GM04504 (cell line): ENCODE data around the gene CAPZB.

Source experiments
- DNase-seq: peaks from one replicate; pipeline ENCODE4 v3.0.0-alpha.2; 2012; ENCODE audit warnings: low read depth

Gene CAPZB

GRCh38 chr1:19385221-19385620 lies 100.1 kb downstream of the CAPZB start:
- no peak for DNase-seq

- no peak for DNase-seq
Measured at GRCh38 chr1:19384772-19385187, 100.6 kb downstream of the CAPZB start.

GRCh38 chr1:19384113-19384512 lies 101.2 kb downstream of the CAPZB start:
- no peak for DNase-seq

DNA sequence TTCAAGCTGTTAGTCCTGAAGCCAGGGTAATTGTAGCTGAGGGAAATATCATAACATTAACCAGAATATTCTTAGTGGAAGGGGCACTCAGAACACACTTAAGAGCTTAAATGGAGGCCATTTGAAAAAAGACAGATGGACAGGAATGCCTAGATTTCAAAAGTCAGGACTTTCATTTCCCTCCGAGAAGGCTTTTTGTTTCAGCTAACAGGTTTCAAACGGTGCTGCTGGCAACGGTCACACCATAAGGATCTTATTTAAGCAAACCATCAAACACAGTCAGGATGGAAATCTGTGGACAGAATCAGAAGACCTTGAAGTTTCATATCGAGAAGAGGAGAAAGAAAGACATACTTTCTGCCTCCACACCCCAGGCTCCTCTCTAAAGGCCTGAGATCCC lies 103.1 kb downstream of the CAPZB start:
- no peak for DNase-seq

GRCh38 chr1:19381261-19381660 lies 104.1 kb downstream of the CAPZB start:
- DNase-seq, result no peak

DNA sequence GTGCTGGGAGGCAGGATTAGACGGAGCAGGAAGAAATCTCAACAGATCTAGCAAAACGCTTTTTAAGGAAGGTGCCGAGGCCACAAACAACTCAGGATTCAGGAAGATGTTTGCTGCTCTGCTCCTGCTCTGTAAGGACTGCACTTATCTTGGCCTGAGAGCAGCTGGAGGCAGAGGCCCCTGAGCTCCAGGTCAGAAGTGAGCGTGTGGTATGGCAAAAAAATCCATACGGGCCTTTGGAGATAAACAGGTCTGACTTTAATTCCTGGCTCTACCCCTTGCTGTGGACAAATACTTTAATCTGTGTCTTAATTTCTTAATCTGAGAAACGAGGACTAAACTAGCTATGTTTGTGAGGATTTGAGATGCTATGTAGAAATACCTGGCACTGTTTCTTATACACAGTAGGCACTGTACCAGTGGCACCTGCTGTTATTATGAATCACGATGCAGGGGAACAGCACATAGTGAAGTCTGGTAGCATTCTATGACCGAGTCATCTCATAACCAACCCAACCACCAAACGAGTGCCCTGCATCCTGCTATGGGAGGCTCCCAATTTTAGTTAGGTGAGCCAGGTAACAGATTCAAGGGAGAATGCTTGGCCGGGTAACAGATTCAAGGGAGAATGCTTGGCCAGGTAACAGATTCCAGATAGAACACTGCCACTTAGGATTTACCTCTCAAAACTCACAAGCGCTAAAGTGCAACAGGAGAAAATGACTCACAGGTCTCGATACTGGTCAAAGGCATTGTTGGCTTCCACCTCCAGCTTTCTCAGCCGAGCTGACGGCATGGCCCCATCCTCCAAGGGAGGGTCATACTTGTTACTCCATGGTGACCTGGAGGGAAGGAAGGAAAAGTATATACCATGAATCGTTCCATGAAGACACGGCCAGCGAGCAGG lies 107.3 kb downstream of the CAPZB start:
- DNase-seq, result no peak

- DNase-seq, result no peak
Measured at GRCh38 chr1:19376428-19377372, 108.6 kb downstream of the CAPZB start.

- no peak for DNase-seq
Measured at GRCh38 chr1:19375631-19376400, 109.5 kb downstream of the CAPZB start.

- no peak for DNase-seq
Measured at GRCh38 chr1:19374926-19375325, 110.4 kb downstream of the CAPZB start.

GRCh38 chr1:19374083-19374801 lies 111.1 kb downstream of the CAPZB start:
- DNase-seq, result no peak

GRCh38 chr1:19373211-19374082 lies 111.9 kb downstream of the CAPZB start:
- peak; percentile 58 for DNase-seq

DNA sequence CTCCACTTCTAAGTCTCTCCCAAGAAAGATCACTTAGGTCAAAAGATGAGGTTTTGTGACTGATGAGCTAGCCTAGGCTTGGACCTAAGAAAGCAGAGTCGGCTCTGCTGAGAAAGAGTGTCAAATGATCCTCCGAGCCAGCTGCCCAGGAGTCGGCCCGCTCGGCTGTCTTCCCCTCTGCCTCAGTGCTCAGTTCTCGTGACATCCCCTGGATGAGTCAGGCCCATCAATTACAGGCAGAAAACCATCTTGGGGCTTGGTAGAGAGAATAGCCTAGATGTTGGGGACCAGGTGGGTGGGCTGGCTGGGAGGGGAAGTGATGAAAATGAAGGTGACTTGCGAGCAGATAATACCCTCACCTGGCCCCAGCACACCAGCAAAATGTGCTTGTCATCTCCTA lies 112.7 kb downstream of the CAPZB start:
- peak; percentile 68 for DNase-seq

- no peak for DNase-seq
Measured at GRCh38 chr1:19372136-19372514, 113.2 kb downstream of the CAPZB start.

GRCh38 chr1:19371226-19372135 lies 113.9 kb downstream of the CAPZB start:
- no peak for DNase-seq

- DNase-seq, result no peak
Measured at GRCh38 chr1:19370453-19371170, 114.7 kb downstream of the CAPZB start.

- no peak for DNase-seq
Measured at GRCh38 chr1:19369396-19370090, 115.8 kb downstream of the CAPZB start.

- no peak for DNase-seq
Measured at GRCh38 chr1:19368964-19369363, 116.4 kb downstream of the CAPZB start.

DNA sequence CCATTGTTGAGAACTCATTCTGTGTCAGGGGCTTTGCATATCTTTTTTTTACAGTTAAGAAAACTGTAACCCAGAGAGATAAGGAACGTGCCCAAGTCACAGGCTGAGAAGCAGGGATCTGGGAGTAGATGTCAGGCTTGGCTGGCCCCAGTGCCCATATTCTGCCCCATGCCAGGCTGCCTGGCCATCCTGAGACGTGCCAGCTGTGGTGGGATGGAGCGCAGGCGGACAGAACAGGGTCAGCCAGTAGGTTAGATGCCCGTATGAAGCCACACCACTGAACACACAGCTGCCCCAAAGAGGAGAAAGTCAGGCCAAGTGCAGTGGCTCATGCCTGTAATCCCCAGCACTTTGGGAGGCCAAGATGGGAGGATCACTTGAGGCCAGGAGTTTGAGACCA lies 117.3 kb downstream of the CAPZB start:
- DNase-seq, result no peak
